Parathyroid adenoma (tissue), 2 donors: ENCODE results near the gene FOXN3.

Experiments
- H2AFZ ChIP-seq: fragments of 300-600 bp; sonication (generic); one replicate; pipeline ENCODE4 v1.7.0; 2017; ENCODE audit warnings: antibody characterized with exemption, mild to moderate bottlenecking
- H3K27ac ChIP-seq: fragments of 300-600 bp; sonication (generic); one replicate; pipeline ENCODE4 v1.7.0; 2017
- H3K27me3 ChIP-seq: fragments of 300-600 bp; sonication (generic); one replicate; pipeline ENCODE4 v1.7.0; 2017; ENCODE audit warnings: low read length; ENCODE audit not compliant: control insufficient read depth, insufficient read depth
- H3K36me3 ChIP-seq: fragments of 300-600 bp; sonication (generic); one replicate; pipeline ENCODE4 v1.7.0; 2017; ENCODE audit warnings: low read length; ENCODE audit not compliant: control insufficient read depth, insufficient read depth
- H3K4me1 ChIP-seq: fragments of 300-600 bp; sonication (generic); one replicate; pipeline ENCODE4 v1.7.0; 2017; ENCODE audit warnings: control low read depth
- H3K4me2 ChIP-seq: fragments of 300-600 bp; sonication (generic); one replicate; pipeline ENCODE4 v1.7.0; 2017; ENCODE audit warnings: low read length
- H3K4me3 ChIP-seq: fragments of 300-600 bp; sonication (generic); one replicate; pipeline ENCODE4 v1.7.0; 2017; ENCODE audit warnings: low read depth, low read length
- H3K79me2 ChIP-seq: fragments of 300-600 bp; sonication (generic); one replicate; pipeline ENCODE4 v1.7.0; 2017; ENCODE audit warnings: control low read depth
- H3K9ac ChIP-seq: fragments of 300-600 bp; sonication (generic); one replicate; pipeline ENCODE4 v1.7.0; 2017; ENCODE audit warnings: mild to moderate bottlenecking
- H3K9me3 ChIP-seq: fragments of 300-600 bp; sonication (generic); one replicate; pipeline ENCODE4 v1.7.0; 2017; ENCODE audit warnings: low read length; ENCODE audit not compliant: control insufficient read depth
- TF ChIP-seq, protein P1 (sequence below): fragments of 300-600 bp; sonication (generic); IDR thresholded peaks from one replicate; pipeline ENCODE4 v1.7.0; 2017; ENCODE audit warnings: antibody characterized with exemption, mild to moderate bottlenecking
- donor health status: primary hyperparathyroidism.

Gene FOXN3

DNA sequence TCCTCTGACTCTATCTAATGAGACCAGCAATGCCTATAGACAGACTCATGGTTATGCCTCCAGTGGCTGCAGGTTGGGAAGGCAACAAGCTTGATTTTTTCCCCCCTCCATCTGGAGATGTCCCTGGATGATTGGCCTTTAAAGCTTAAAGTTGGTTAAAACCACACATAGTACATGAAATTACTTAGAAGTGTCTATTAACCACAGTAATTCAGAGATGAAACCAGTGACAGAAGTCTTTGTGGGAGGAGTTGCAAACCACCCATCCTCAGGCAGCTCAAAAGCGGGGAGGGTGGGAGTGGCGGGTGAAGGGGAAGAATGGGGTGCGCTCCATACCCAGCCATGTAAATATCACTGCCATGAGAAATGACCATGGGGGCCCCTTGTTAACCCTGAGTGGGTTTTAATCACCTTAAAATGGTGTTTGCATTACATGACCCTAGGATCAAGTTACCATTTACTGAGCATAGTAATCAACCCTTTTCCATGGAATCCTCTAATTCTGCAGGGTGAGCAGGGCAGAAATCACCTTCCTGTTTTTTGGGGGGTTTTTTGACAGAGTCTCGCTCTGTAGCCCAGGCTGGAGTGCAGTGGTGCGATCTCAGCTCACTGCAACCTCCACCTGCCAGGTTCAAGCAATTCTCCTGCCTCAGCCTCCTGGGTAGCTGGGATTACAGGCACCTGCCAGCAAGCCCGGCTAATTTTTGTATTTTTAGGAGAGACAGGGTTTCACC lies 133.5 kb downstream of the FOXN3 start:
- TF ChIP-seq, protein P1, sequence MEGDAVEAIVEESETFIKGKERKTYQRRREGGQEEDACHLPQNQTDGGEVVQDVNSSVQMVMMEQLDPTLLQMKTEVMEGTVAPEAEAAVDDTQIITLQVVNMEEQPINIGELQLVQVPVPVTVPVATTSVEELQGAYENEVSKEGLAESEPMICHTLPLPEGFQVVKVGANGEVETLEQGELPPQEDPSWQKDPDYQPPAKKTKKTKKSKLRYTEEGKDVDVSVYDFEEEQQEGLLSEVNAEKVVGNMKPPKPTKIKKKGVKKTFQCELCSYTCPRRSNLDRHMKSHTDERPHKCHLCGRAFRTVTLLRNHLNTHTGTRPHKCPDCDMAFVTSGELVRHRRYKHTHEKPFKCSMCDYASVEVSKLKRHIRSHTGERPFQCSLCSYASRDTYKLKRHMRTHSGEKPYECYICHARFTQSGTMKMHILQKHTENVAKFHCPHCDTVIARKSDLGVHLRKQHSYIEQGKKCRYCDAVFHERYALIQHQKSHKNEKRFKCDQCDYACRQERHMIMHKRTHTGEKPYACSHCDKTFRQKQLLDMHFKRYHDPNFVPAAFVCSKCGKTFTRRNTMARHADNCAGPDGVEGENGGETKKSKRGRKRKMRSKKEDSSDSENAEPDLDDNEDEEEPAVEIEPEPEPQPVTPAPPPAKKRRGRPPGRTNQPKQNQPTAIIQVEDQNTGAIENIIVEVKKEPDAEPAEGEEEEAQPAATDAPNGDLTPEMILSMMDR, result no peak
- H3K9me3 ChIP-seq, result no peaks in the 10 kb centered on the region
- no peak overlapping the region for H2AFZ ChIP-seq
- H3K4me3 ChIP-seq, result no peak overlapping the region
- no peaks in the 10 kb centered on the region for H3K36me3 ChIP-seq
- no peak overlapping the region for H3K4me2 ChIP-seq
- H3K79me2 ChIP-seq, result peaks cover 28% of the 10 kb centered on the region
- H3K4me1 ChIP-seq, result peaks cover 4% of the 10 kb centered on the region
- no peak overlapping the region for H3K9ac ChIP-seq
- no peaks in the 10 kb centered on the region for H3K27me3 ChIP-seq
- H3K27ac ChIP-seq, result no peak overlapping the region

DNA sequence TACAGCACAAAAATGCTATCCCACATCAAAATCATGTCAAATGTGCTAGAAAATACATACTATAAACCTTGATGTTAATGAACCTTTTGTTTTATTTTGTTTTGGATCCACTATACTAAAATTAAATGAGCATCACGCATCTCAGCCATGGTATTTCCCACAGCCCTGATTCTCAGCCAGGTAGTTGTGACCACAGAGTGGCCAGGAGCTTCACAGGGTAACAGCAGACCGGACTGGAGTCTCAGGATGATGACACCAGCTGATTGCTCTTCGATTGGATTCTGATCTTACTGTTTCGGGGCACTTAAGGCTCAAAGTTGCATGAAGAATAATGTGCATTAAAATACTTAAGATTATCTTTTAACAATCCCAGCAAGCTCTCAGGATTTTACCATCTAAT lies 134.8 kb downstream of the FOXN3 start:
- TF ChIP-seq, protein P1, result no peak
- H3K27me3 ChIP-seq, result no peaks in the 10 kb centered on the region
- no peaks in the 10 kb centered on the region for H3K9me3 ChIP-seq
- H3K4me3 ChIP-seq, result no peak overlapping the region
- no peak overlapping the region for H2AFZ ChIP-seq
- H3K9ac ChIP-seq, result no peak overlapping the region
- no peak overlapping the region for H3K27ac ChIP-seq
- no peaks in the 10 kb centered on the region for H3K36me3 ChIP-seq
- peaks cover 4% of the 10 kb centered on the region for H3K4me1 ChIP-seq
- no peak overlapping the region for H3K4me2 ChIP-seq
- H3K79me2 ChIP-seq, result peaks cover 32% of the 10 kb centered on the region

DNA sequence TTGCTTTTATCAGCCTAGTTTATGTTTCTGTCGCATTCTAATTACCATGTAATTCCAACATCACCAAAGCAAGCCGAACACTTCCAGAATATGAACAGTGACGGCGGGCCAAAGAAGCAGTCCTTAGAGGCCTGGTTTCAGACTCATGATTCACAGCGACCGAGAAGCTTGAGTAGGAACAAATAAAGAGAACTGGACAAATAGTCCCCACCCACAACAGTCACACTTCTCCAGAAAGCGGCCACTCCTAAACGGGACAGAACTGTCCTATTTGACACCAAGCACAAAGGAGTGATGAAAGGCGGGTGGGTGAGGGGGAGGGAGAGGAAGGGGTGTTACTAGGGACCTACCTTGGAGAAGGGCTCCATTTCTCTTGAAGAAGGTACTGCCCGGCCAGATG lies 136.4 kb downstream of the FOXN3 start:
- Histone ChIP-seq H3K27me3 (no peaks in the 10 kb centered on the region), H3K9me3 (no peaks in the 10 kb centered on the region), H3K36me3 (no peaks in the 10 kb centered on the region), H3K9ac (no peak overlapping the region), H3K4me2 (no peak overlapping the region), H3K27ac (no peak overlapping the region), H3K4me3 (no peak overlapping the region), H2AFZ (no peak overlapping the region), H3K4me1 (peaks cover 5% of the 10 kb centered on the region), H3K79me2 (peaks cover 26% of the 10 kb centered on the region)
- TF ChIP-seq, protein P1, result no peak

DNA sequence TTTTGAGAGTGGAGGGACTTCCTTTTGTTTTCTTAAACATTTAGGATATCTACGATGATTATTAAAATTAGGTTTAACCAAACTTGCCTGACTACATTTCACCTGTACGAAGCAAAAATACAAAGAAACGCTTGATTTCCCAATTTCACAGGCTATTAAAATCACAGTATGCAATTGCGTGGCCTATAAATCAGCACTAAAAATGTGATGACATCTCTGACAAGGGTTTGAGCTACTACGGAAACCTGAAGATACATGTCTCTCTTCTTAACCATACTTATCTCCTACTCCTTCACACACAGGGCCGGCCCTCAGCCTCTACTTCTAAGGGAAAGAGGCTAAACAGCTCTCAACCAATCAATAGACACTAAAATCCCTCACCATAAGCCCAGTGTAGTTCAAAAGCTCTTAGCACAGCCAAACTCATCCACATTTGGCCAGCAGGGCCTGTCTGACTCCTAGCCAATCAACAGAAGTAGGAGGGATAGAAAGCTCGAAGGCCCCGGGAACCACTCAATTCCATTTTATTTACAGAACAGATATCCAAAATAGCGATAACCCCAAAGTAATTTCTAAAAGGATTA lies 137.3 kb downstream of the FOXN3 start:
- Histone ChIP-seq H3K4me1 (peaks cover 10% of the 10 kb centered on the region), H3K27me3 (no peaks in the 10 kb centered on the region), H3K79me2 (peaks cover 32% of the 10 kb centered on the region), H3K4me2 (peak overlapping the region; percentile 23), H3K9me3 (no peaks in the 10 kb centered on the region), H2AFZ (no peak overlapping the region), H3K36me3 (no peaks in the 10 kb centered on the region), H3K27ac (no peak overlapping the region), H3K4me3 (no peak overlapping the region), H3K9ac (no peak overlapping the region)
- TF ChIP-seq, protein P1, result no peak

DNA sequence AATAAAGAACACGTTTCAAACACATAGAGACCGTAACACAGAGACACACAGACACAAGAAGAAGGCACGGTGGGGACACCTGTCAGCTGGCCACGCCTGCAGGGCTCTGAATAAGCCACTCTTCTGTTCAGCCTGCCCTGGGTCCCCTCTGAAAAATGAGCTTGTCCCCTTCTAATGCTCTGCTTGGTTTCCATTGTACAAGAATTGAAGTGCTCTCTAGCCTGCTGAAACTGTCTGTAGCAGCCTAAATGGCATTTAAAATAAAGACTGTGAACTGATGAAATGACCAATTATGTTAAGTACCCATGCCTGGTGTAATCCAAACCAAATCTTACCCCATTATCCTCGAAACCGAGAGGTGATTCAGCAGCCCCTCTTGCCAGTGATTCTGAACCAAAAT lies 139.8 kb downstream of the FOXN3 start:
- TF ChIP-seq, protein P1, result no peak
- peaks cover 35% of the 10 kb centered on the region for H3K79me2 ChIP-seq
- H3K9ac ChIP-seq, result no peak overlapping the region
- H3K9me3 ChIP-seq, result no peaks in the 10 kb centered on the region
- H3K4me2 ChIP-seq, result no peak overlapping the region
- H3K4me3 ChIP-seq, result no peak overlapping the region
- no peak overlapping the region for H3K27ac ChIP-seq
- no peak overlapping the region for H2AFZ ChIP-seq
- H3K36me3 ChIP-seq, result no peaks in the 10 kb centered on the region
- H3K27me3 ChIP-seq, result no peaks in the 10 kb centered on the region
- peaks cover 10% of the 10 kb centered on the region for H3K4me1 ChIP-seq
